HG03565 (cell line): ENCODE results near the gene EXOSC3.
"Not testable (repeated sequence)": the region's sequence is repeated elsewhere in the genome, so short reads cannot be mapped to it uniquely, and the experiment has no call there.

Experiments used
- ATAC-seq: cut with Tn5 transposase; IDR thresholded peaks from one replicate; pipeline ENCODE4 v1.9.1; 2021; ENCODE audit warnings: mild to moderate bottlenecking, moderate library complexity; ENCODE audit not compliant: unreplicated experiment

Gene EXOSC3

DNA sequence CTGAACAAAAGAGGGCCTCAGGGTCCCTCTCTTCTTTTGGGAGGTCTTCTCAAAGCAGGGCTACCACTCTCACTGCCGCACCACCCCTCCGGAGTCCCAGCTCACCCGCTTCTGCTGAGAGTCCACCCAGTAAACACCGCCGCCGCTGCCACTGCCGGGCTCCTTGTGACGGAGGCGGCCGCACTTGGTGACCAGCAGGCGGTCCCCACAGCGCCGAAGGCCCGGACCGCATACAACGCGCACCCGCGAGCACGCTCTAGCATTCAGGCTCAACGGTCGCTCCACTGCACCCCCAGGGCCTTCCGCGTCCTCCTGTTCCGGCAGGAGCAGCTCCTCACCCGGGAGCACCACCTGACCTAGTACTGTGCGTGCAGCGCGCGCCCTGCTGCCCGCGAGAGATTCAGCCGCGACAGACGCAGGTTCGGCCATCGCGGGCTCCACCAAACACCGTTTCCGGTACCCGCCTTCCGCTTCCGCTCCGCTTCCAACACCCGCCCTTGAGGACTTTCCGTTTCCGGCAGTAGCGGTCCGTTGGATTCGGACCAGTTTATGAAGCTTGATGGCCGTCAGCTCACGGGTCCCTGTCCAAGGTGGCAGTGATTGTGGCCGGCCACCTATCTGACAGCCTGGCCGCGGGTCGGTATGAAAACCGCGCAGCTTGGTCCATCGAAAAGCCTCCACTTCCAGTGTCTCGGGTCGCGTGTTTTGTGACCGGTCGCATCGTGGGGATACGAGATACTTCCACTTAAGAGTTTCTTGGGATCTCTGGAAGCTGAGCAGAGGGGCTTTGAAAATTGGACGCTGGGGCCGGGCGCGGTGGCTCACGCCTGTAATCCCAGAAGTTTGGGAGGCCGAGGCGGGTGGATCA is at the start of gene EXOSC3:
EXOSC3 (minus strand) TSS at position 449 of the 868 bp plus-strand sequence; CDS start at position 429, 20 bp downstream.
- peak; percentile 86 for ATAC-seq

DNA sequence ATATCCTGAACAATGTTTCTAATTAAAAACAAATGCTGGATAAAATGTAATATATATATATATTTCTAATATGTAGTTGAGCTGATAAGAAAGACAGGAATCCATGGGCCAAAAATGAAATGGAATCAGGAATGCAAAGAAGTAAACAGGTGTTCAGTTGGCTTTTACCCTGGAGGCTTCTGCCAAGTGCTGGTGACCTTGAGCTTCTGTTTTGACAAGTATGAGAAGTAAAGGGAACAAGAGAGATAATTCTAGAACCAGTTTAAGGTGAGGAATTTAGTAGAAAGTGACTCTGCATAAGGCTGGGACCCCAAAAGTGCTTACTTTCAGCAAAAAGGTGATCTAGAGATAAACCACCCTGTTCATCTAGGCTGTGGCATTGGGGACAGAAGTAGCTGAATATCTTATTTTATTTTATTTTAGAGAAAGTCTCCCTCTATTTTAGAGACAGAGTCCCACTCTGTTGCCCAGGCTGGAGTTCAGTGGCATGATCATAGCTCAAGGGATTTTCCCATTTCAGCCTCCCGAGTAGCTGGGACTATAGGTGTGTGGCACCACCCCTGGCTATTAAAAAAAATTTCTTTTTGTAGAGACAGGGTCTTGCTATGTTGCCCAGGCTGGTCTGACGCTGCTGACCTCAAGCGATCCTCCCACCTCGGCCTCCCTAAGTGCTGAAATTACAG is 42.8 kb upstream of the EXOSC3 start:
- no peak for ATAC-seq

DNA sequence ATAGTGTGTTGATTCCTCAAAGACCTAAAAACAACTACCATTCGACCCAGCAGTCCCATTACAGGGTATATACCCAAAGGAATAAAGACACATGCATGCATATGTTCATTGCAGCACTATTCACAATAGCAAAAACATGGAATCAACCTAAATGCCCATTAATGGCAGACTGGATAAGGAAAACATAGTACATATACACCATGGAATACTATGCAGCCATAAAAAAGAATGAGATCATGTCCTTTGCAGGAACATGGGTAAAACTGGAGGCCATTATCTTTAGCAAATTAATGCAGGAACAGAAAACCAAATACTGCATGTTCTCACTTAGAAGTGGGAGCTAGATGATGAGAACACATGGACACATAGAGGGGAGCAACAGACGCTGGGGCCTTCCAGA is 40.3 kb upstream of the EXOSC3 start:
- not testable (repeated sequence) for ATAC-seq

DNA sequence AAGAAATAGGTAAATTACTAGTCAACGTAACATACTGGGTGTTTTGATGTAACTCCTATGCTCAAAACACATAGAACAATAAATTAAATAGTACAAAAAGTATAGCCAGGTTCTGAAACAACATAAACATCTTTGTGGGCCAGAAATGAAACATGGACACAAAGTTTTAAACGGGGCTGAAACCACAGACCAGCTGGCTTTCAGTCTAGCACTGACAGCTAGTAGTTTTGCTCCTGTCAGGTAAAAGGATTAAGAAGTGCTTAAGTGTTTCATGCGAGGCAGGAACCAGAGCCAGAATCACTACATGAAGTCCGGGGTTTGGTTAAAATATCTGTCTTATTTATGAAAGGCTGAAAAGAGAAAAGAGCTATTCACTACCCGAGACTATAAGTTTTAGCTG is 35.3 kb upstream of the EXOSC3 start:
- ATAC-seq: peak; percentile 49

DNA sequence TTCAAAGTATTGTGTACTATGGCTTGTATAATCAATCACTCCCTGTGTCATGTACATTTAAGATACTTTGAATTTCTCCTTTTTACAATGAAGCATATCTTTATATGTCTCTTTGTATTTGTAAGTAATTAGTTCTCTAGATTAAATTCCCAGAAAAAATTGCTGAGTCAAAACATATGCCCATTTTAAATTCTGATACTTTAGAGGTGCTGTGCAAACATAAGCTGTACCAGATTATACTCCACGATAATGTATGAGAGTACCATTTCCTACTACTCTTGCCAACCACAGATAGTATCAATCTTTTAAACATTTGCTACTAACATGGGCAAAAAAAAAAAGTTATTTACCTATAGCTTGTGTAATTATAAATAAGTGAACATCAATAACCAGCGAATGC is 34.0 kb upstream of the EXOSC3 start:
- no peak for ATAC-seq

DNA sequence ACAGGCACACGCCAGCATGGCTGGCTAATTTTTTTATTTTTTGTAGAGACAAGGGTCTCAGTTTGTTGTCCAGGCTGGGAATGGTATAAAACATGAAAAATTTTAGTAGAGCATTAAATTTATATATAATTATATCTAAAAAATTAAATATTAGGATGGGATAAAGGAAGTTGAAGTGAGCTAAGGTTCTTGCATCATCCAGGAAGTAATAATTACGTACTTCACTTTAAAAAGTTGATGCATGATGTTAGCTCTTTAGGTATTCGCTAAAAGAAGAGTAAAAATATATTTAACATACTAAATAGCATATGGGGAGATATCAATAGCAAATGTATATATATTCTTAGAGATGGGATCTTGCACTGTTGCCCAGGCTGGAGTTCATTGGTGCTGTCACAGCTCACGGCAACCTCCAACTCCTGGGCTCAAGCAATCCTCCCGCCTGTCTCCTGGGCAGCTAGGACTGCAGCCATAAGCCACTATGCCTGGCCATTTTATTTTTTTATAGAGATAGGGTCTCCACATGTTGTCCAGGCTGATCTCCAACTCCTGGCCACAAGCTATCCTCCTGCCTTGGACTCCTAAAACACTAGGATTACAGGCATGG is 28.0 kb upstream of the EXOSC3 start:
- no peak for ATAC-seq

DNA sequence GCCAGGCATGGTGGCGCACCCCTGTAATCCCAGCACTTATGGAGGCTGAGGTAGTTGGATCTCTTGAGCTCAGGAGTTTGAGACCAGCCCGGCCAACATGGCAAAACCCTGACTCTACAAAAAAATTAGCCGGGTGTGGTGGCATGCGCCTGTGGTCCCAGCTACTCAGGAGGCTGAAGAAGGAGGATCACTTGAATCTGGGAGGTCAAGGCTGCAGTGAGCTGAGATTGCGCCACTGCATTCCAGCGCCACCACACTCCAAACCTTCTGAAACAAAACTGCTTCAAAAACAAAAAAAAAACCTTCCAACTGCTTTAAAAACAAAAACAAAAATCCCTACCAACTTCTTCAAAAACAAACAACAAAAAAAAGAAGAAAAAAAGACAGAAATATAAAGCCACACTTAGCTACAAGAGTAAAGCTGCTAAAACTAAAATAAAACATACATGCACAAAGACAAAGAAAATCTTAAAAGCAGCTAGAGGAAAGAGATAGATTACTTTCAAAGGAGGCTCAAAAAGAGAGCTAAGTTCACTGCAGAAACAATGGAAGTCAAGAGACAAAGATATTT is 27.1 kb upstream of the EXOSC3 start:
- ATAC-seq: no peak

DNA sequence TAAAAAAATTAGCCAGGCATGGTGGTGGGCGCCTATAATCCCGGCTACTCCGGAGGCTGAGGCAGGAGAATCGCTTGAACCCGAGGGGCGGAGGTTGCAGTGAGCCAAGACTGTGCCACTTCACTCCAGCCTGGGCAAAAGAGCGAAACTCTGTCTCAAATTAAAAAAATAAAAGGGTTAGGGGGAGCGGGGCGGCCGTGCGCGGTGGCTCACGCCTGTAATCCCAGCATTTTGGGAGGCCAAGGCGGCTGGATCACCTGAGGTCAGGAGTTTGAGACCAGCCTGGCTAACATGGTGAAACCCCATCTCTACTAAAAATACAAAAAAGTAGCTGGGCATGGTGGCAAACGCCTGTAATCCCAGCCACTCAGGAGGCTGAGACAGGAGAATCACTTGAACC is 24.8 kb upstream of the EXOSC3 start:
- ATAC-seq: not testable (repeated sequence)

DNA sequence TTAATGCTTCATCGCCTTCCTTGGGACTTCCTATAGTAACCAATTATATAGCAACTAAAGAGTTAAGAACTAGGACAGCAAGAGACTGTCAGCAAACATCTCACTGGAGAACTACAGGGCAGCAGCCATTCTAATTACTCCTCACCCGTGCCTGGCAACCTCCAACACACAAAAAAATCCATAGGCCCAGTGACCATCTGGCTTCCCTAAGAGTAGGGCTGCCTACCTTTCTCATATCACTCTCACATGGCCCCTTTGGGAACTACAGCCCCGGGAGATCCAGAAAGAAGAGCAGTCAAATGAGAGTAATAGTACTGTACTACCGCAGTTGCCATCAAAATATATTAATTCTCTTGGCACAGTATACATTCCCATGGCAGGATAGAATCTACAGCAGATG is 21.4 kb upstream of the EXOSC3 start:
- ATAC-seq: no peak

DNA sequence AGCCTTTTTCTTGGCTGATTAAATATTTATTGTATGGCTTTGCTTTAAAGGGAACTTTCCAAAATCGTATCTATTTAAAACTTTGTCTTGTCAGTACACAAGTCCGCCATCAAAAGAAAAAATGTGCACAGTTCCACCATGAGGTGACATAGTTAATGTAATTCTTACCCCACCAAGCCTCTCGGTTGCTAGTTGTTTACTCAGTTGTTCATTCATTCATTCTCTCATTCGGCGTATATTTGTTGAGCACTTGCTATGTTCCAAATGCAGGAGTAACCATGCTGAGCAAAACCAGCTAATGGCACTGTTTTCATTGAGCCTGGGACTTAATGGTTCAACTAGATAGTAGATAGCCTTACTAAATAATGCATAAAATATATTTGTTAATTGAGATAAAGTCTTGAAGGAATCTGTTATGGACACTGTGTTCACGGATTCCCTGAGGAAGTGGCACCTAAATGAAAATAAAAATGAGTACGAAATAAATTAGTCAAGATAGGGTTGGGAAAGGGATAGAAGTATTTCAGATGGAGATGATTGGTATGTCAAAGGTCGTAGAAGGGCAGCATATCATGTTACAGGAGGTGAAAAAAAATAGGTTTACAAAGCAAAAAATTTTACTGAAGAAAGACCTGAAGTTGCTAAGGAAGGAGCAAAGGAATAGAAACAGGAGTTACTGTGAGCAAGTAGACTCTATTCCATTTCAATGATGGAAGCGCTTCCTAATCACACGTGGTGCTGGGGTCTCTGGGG is 17.3 kb upstream of the EXOSC3 start:
- no peak for ATAC-seq

DNA sequence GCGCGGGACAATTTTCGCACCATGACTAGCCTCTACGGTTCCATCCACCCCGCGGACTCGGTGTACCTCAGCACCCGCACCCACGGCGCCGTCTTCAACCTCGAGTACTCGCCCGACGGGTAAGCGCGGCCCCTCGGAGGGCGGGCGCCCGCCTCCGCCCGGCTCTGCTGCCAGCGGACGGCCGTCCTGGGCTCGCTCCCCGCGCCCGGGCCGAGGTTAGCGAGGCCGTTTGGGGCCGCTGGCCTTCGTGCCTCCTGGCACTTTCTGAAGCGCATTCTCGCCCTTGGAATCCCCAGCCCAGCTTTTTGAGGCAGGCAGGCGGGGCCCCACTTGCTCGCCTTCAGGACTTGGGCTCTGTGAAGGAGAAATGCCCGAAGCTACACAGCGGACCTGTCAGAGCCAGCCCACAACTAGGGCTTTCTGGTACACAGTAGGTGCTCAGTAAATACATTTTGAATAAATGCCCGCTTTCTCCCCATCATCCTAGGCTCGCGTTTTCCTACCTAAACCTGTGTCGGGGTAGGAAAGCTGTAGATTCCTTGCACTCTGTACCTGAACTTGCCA is 16.5 kb upstream of the EXOSC3 start:
- ATAC-seq: peak; percentile 15

DNA sequence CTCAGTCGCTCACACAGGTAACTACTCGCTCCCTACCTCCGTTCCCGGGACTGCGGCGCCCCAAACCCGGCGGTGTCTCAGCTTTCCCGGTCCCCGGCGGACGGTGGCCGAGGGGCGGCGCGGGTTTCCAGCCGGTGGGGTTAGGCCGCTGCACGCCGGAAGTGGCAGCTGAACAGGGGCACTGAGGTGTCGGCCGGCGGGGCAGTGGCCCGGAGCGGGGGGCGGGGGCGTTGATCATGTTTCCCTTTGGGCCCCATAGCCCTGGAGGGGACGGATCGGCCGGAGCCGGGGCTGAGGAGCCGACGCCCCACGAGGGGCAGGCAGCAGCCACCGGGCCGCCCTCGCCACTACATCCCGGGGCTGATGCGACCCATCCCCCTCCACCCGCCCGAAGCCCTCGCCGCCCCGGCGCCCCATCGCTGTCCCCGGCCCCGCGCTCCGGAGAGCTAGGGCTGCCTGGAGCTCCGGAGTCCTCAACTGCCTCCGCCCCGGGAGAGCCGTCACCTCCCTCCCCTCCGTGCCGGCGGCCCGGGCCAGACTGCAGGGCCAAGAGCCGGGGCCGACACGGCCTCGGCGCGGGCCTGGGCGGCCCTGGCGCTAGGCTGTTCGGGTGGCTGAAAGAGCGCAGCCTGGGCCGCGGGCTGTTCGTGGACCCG is 15.9 kb upstream of the EXOSC3 start, which contains the start of gene DCAF10:
DCAF10 (plus strand) TSS at position 167 of the 656 bp plus-strand sequence; CDS start at position 237, 70 bp downstream.
- peak; percentile 55 for ATAC-seq

DNA sequence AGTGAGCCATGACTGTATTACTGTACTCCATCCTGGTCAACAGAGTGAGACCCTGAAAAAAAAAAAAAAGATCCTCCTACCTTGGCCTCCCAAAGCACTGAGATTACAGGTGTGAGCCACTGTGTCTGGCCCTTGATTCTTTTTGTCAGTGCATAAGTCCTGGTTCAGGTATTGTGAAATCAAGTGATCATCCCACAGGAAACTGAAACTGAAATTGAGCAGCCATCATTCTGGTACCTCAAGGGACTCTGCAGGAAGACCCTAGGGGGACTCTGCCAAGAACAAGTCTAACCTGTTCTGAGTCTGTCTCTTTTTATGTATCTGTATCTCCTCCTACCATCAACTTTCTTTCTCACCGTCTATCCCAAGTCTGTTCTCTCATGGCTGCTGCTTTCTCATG is 13.8 kb upstream of the EXOSC3 start:
- no peak for ATAC-seq

DNA sequence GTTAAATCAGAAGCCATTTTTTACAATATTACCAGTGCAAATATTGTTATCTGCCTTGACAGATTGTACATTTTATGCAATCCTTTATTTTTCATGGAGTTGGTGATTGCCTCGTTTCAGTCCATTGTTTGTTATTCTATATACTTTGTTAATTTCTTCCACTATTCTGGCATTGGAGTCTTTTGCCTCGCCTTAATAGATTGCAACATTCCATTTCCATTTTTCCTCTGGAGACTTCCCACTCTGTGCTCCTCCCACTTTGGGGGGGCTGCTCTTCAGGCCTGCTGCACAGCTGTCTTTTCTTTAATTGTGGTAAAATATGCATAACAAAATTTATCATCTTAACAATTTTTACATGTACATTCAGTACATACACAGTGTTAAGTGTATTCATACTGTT is 11.4 kb upstream of the EXOSC3 start:
- no peak for ATAC-seq

DNA sequence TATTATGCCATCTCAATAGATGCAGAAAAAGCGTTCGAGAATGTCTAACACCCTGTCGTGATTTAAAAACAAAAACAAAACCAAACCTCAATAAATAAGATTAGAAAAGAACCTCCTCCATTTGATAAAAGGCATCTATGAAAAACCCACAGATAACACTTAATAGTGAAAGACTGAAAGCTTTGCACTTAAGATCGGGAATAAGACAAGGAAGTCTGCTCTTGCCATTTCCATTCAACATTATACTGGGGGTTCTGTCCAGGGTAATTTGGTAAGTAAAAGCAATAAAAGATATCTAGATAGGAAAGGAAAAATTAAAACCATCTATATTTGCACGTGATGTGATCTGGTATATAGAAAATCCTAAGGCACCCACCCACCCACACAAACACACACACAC is 7.3 kb upstream of the EXOSC3 start:
- ATAC-seq: no peak

DNA sequence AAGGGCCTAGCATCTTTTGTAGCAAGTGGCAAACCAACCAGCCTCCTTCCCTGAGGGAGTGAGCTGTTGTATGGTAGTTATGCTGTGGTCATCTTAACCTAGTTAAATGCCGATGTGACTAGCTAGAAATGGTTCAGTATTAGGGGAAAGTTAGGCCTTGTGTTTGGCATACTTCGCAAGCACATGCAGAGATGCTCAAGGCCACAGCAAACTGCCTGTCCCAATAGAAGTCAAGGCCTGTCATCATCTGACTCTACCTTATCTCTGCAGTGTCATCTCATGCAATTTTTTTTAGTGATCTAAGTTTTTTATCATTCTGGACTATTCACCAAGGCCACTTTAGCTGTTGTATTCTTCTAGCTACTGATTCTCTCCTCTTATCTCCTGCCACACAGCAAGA is 5.2 kb upstream of the EXOSC3 start:
- no peak for ATAC-seq

DNA sequence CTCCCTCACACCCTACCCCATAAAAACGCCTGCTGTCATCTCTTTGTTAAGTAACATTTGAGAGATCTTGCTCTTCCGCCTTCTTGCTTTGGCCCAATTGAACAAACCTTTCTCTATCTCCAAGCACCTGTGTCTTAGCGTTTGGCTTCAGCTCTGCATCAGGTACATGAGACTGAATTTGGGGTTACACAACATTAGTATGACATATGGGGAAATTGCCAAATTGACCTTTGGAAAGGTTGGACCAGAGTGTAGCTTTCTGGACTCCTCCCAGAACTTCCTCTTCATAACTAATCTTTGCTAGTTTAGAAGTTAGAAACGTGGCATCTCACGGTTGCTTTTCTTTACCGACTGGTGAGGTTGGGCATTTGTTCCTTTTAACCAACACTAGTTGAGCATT is 3.5 kb upstream of the EXOSC3 start:
- ATAC-seq: no peak

DNA sequence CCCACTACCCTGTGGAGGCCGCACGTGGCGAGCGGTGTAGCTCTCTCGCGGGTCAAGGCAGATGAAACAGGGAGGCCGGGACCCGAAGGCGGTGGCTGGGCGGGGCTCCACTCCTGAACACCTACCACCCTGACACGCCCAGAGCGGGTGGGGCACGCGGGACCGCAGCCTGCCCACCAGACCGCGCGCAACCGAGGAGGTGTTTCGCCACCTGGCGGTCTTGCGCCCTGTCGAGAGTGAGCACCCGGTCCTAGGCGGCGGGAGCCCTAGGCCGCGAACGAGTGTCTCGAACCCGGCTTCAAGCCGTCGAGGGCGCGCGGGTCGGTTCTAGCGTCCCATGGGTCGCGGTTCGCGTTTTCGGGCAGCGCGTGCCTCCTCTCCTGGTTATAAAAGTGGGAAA is 2.2 kb upstream of the EXOSC3 start:
- no peak for ATAC-seq

DNA sequence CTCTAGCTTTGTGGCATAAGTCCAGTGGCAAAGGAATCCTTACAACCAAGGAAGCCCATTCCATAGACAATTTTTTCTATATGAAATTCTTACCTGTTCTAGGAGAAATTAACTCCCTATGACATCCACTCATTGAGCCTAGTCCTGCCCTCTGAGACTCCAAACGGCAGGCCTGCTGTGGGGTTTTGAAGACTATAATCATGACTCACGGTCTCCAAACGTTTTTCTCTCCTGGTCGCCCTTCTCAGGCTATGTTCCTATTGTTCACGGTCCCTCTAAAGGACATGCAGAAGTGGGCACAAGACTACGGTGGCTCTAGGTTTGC is 611 bp downstream of the EXOSC3 start:
- no peak for ATAC-seq

DNA sequence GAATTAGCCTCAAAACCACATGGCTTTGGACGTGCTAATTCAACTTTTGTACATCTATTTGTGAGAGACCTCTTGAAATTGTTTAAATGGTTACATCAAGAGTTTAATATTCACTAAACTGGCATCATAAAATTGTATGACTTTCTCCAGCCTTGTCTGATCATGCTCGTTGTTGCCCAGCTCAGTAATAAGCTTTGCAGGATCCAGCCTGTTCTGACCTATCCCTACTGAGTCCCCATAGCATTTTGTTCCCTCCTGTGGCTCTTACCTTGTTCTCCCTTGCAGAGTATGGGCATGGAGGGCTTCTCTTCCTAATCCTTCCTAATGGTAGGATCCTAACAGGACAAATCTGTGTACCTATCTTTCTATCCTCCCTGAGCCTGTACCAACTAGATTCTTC is 6.3 kb downstream of the EXOSC3 start:
- ATAC-seq: no peak
